Glomerular endothelial cell (primary cell): ENCODE data around the gene GGT6. TPM values are rescaled to one million over a fixed set of nuclear protein-coding genes. Genes with fewer than 3 reads are reported as not detected.

ENCODE experiments used
- DNase-seq: peaks from one replicate; pipeline ENCODE4 v3.0.0-alpha.2; 2011; ENCODE audit warnings: low read depth, low spot score; ENCODE audit errors: extremely low read depth
- total RNA-seq: library from RNA; depleted of rRNA; stranded (reverse); fragments of >200 nt; gene quantifications from 2 replicates; pipeline ENCODE4 v1.2.3, GENCODE V29; 2015

Gene GGT6
- total RNA-seq, 1 donor from 2014 or later: not detected

- no peak for DNase-seq
Observed at GRCh38 chr17:4576729-4577322, 16.4 kb upstream of the GGT6 start.

DNA sequence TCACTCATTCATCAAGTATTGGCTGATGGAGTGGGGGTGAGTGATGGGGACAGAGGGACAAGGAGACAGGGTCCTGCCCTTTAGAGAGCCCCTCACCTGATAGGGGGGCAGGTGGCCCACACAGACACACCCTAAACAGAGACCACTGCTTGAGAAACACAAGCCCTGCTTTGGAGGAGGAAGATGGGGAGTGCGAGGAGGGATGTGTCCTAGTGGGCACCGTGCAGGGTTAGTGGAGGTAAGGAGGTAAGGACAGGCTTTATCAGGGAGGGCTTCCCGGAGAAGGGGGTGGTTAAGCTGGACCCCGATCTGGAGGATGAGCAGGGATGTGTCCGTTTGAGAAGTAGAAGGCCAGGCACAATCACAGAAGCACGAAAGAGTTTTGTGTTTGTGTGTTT, 15.8 kb upstream of the GGT6 start:
- no peak for DNase-seq

DNA sequence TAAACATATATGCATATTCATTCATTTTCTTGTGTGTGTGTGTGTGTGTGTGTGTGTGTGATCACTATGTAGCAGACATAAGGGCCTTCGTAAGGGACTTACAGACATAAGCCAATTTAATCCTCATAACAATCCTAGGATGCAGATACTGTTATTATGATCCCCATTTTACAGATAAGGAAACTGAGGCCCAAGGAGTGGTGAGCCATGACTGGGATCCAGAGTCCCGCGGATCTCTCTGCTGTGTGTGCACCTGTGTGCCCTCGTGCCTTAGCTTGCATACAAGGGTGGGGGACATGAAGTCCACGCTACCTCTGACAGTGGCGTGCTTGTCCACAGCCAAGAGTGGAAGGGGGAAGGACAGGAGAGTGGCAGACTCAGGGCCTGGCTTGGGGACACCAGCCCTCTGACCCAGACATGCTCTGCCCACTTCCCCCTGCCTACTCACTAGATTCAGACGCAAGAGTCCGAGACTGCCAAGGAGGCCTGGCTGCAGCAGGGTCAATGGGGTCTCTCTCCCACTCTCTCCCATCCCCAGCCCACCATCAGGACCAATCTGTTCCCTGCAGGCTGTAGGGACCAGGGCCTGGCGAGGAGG, 14.2 kb upstream of the GGT6 start:
- no peak for DNase-seq

DNA sequence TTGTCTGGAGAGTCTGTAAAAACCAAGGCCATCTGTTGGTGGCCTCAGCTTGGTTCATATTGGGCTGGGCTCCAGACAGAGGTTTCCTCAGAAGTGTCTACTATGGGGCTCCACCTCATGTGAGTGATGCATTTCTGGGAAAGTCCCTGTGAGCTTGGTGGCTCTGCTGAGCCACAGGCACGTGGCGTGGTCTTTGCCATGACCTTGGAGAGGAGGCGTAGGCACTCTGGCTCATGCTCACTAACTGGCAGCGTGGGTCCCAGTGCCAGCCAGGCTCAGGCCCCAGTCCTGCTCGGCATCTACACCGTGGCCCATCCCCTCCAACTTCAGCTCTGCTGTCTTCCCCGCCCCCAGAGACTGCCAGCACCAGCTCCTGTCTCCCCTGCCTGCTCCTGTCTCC, 13.3 kb upstream of the GGT6 start:
- DNase-seq: no peak

- no peak for DNase-seq
Observed at GRCh38 chr17:4573115-4573514, 12.7 kb upstream of the GGT6 start.

DNA sequence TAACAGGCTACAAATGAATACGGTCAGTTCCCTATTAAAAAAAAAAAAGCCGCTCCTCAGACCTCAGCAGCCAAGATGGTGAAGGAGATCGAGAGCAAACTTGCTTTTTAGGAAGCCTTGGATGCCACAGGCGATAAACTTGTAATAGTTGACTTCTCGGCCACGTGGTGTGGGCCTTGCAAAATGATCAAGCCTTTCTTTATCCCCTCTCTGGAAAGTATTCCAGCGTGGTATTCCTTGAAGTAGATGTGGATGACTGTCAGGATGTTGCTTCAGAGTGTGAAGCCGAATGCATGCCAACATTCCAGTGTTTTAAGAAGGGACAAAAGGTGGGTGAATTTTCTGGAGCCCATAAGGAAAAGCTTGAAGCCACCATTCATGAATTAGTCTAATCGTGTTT, 11.8 kb upstream of the GGT6 start:
- DNase-seq: no peak

GRCh38 chr17:4569591-4569990, 9.2 kb upstream of the GGT6 start:
- DNase-seq: no peak

- peak; percentile 25 for DNase-seq
Observed at GRCh38 chr17:4566785-4567184, 6.4 kb upstream of the GGT6 start.

DNA sequence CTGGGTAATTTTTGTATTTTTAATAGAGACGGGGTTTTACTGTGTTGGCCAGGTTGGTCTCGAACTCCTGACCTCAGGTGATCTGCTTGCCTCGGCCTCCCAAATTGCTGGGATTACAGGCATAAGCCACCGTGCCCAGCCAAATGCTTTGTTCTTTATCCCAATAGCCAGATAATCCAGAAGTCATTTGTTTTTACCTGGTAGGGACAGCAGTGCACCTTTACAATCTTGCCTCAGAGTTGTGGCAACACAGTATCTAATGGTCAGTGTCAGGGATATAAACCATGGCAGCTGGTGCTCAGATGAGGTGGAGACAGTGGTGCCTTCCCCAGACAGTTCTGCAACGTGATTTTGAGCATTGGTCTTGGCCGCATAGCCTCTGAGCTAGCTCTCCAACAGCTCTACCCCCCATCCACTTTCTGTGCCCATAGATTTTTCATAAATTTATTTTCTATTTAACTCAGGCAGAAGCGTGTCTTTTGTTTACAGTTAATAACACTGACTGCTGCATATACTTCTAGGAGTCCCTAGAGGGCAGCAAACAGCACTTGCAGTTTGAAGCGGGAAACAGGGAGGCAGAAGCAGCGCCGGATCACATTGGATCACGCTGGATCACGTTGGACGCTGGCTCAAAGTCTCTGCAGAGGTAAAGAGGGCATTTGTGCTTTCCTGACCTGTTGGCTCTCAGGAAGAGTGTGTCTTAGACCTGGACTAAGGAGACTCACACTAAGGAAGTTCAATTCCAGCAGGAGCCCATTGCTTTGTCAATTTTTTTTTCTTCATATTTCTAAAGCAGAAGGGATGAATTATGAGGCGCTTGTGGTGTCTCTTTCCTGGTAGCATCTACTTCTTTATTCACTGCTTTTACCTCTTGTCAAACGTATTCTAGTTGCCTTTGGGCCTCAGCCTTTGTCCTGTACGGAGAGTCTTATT, 5.1 kb upstream of the GGT6 start:
- DNase-seq: peak; percentile 52

DNA sequence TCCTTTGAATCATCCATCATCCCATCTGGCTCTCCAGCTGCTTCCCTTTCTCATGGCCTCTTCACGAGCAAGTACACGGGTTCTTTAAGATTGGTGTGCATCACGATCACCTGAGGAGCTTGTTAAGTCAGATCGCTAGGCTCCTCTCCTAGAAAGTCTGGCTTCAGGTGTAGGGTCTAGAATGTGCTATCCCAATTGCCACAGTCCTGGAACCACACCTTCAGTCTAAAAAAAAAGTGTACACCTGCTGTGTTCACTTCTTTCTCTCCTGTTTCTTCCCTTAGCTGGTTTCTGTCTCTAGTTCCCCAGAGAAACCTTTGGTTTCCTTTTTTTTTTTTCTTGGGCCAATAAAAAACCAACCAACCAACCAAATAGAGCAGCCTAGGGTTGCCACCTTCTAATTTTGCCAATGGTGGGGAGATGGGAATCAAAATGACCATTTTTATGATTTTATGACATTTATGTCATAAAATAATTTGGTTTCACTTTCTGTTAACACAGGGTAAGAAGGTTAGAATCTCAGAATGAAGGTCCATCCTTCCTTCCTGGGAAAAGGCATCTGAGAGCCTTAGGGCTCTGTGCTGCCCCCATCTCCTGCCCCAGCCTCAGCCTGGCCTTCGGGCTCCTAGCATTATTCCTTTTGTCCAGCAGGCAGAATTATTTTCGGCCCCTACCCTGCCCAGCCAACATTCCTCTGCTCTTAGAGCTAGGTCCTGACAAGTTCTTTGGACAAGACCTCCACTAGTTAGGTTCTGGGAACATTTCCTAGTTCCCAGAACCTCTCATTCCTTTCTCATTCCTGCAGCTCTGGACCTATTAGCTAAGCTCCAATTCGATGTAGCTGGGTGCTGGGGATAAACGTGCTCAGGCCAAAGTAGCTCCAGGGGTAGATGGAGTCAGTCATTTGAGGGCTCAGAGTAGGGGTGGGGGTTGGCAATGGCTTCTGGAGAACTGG, 1.9 kb upstream of the GGT6 start:
- DNase-seq: no peak

- no peak for DNase-seq
Observed at GRCh38 chr17:4560837-4561256, 470 bp upstream of the GGT6 start.

DNA sequence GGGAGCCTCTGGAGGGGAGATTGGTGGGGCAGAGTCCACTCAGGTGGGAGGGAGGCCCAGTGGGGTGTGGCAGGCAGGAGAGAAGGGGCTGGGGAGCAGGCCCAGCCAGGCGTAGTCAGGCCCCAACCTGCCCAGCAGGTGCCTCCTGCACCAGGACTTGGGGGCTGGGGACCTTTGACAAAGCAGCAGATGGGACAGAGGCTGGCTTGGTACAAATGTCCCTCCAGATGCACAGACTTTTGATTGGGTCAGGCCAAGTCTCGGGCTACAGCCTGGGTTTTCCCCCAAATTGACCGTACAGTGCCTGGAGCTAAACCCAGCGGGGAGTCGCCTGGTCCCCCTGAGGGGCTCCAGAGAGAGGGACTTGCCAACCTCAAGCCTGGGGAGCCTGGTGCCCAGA, 411 bp downstream of the GGT6 start:
- no peak for DNase-seq

DNA sequence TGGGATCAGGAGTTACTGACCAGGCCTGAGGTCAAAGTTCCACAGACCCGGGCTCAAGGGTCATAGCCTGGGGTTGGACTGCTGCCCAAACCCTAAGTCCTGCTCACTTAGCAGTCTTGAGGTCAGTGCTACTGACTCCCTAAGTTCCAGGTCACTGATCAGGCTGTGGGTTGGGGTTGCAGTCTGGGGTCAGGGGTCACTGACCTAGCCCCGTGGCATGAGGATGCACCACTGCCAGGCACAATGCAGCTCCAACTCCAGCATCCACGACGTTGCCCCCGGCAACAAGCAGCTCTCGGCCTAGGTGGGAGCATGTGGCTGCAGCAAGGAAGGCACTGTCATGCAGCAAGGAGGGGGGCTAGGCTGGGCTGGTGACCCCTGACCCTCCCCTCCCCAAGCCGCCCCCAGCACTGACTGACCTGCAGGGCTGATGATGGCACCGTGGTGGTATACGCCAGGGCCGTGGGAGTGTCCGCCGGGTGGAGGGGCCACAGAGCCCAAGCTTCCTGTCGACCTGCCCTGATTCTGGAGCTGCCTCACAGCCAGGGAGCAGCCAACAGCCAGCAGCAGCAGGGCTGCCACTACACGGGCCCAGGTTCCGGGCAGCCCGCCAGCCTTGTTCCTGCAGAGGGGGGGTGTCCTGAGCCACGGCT, 1.1 kb downstream of the GGT6 start:
- DNase-seq: no peak

GRCh38 chr17:4558347-4558971, 1.9 kb downstream of the GGT6 start:
- no peak for DNase-seq

- no peak for DNase-seq
Observed at GRCh38 chr17:4557626-4558346, 2.6 kb downstream of the GGT6 start.

- no peak for DNase-seq
Observed at GRCh38 chr17:4556996-4557395, 3.4 kb downstream of the GGT6 start.

GRCh38 chr17:4555873-4556759, 4.3 kb downstream of the GGT6 start:
- DNase-seq: no peak
